AG10803 (cell line): ENCODE measurements around the gene HSPA12B.

Source experiments
- DNase-seq: peaks from one replicate; pipeline ENCODE4 v3.0.0; 2010; ENCODE audit warnings: low read depth
- H3K4me3 ChIP-seq: 2 replicates; pipeline ENCODE4 v1.5.1; 2011; ENCODE audit warnings: mild to moderate bottlenecking, low read length, control low read depth
- CTCF ChIP-seq: conservative IDR thresholded peaks from 2 replicates; pipeline ENCODE4 v1.5.1; 2011; ENCODE audit warnings: mild to moderate bottlenecking, low read length, control low read depth, inconsistent platforms

The HSPA12B gene

DNA sequence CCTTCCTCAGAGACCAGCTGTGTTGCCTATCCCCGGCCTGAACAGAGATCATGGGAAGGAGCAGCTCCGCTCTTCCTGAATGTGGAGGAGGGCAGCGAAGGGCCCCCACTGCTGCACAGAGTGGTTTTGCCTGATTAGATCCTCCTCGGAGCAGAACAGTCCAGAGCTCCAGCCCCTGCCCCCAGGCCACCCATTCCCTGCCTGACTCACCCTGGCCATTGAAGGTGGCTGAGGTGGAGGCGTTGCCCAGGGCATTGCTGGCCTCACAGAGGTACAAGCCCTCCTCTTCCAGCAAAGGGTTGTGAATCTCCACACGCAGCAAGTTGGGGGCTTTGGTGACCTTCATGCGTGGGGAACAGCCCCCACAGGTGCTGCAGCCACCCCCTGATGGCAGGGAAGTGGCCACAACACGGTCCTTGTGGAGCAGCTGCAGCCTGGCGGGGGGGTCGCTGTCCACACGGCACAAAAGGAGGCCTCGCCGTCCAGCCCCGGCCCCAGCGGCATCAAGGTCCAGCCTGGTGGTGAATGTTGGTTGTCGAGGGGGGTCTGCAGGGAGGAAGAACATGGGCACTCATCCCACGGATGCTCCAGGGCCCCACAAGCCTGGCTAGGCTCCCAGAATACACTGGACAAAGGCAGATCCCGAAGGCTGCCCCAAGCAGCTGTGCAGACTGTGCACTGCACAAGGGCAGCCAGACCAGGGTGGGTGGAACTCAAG is 34.7 kb upstream of the HSPA12B start:
- TF ChIP-seq CTCF, result no peak
- no peak overlapping the region for H3K4me3 ChIP-seq
- DNase-seq, result no peak

DNA sequence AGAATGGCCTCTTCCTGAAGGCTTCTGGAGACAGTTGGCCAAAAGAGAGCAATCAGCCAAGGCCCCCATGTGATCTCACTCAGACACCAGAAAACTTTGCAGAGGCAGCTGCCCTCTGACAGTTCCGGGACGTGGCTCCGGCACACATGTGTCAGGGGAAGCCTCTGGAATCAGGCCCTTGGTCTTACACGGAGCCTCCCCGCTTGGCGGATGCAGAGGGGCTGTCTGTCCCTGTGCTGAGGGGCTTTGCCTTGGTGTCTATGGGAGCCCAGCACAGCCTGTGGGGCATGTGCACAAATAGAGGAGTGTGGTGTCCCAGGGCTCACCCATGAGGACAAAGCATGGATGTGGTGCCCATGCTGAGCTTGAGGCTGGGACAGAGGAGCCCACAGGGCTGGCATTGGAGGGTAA is 33.9 kb upstream of the HSPA12B start:
- H3K4me3 ChIP-seq, result no peak overlapping the region
- TF ChIP-seq CTCF, result no peak

GRCh38 chr20:3699037-3699436 is 33.4 kb upstream of the HSPA12B start:
- H3K4me3 ChIP-seq, result no peak overlapping the region

More for the DNA sequence above, 33.9 kb upstream of the HSPA12B start:
- no peak for DNase-seq

GRCh38 chr20:3701061-3701998 is 31.2 kb upstream of the HSPA12B start:
- no peak for DNase-seq
- TF ChIP-seq CTCF, result no peak
- no peak overlapping the region for H3K4me3 ChIP-seq

More at GRCh38 chr20:3699037-3699436, 33.4 kb upstream of the HSPA12B start:
- TF ChIP-seq CTCF, result no peak
- DNase-seq, result no peak

GRCh38 chr20:3702611-3703391 is 29.7 kb upstream of the HSPA12B start:
- DNase-seq, result no peak
- no peak for TF ChIP-seq CTCF
- no peak overlapping the region for H3K4me3 ChIP-seq

- H3K4me3 ChIP-seq, result no peak overlapping the region
- no peak for TF ChIP-seq CTCF
- DNase-seq, result no peak
Measured at GRCh38 chr20:3704087-3704486, 28.4 kb upstream of the HSPA12B start.
